ENCODE results near the gene CADM1. TPM values are rescaled to one million over a fixed set of nuclear protein-coding genes. Genes with fewer than 3 reads are reported as not detected.

The CADM1 gene
- total and polyA plus RNA-seq, 2 donors (not counting 3 experiments of a cell fraction or from before 2014, with no cell fraction given), result 0.52 to 2.6 TPM

GRCh38 chr11:115466122-115466521, 38.1 kb downstream of the CADM1 start:
- POLR2A ChIA-PET, result no interaction called here
- H4K20me1 ChIP-seq (replicated peaks; ENCODE audit: control insufficient read depth, extremely low read depth, insufficient read depth, low read length), result no peaks in the 10 kb centered on the region
- no peaks in the 10 kb centered on the region for H3K27me3 ChIP-seq (ENCODE audit: control insufficient read depth in 2 of 2, insufficient read depth in 2 of 2, low read length in 2 of 2)
- CTCF ChIA-PET, result no interaction called here
- H3K4me2 ChIP-seq (ENCODE audit: insufficient read depth, low read length), result no peak overlapping the region
- dilution Hi-C loops (cut with MboI; ENCODE audit: extremely low pct_ligation_motif_present, low sequenced_read_pairs) (no loop called here), intact Hi-C loops (cut with micrococcal nuclease) (no loop called here)
- H3K9ac ChIP-seq (replicated peaks; ENCODE audit: extremely low read depth, insufficient read depth, low read length), result no peak overlapping the region
- no peaks in the 10 kb centered on the region for H3K9me1 ChIP-seq (replicated peaks; ENCODE audit: control insufficient read depth, extremely low read depth, insufficient read depth, low read length)
- H2AFZ ChIP-seq (ENCODE audit: low read depth, low read length), result no peak overlapping the region
- FAIRE-seq (no peak), DNase-seq (ENCODE audit: low read depth, low spot score) (no peak)
- no peak overlapping the region for H3K4me3 ChIP-seq (replicated peaks in 1 of 3; ENCODE audit: insufficient read depth in 1 of 3, low read depth in 1 of 3, low read length in 3 of 3)
- H3K27ac ChIP-seq (ENCODE audit: insufficient read depth, low read depth, low read length), result no peak overlapping the region
- H3K9me3 ChIP-seq (replicated peaks; ENCODE audit: control insufficient read depth, insufficient read depth, low read length), result no peaks in the 10 kb centered on the region
- no peaks in the 10 kb centered on the region for H3K36me3 ChIP-seq (ENCODE audit: control insufficient read depth in 2 of 2, extremely low read depth in 1 of 2, insufficient read depth in 2 of 2, low read length in 2 of 2)
- BruUV-seq (replicated peaks), result no TSS peak
- H3K79me2 ChIP-seq (ENCODE audit: control insufficient read depth, insufficient read depth, low read length), result no peaks in the 10 kb centered on the region
- TF ChIP-seq MYC (IDR thresholded peaks at IDR 0.05; ENCODE audit: low read depth, low read length) (no peak), GATA2 (IDR thresholded peaks at IDR 0.05; ENCODE audit: insufficient read depth, insufficient read length, low read depth, low read length) (no peak), EZH2 (IDR thresholded peaks at IDR 0.05; ENCODE audit: borderline replicate concordance, low read depth, low read length, severe bottlenecking) (no peak), POLR2A (IDR thresholded peaks at IDR 0.05; ENCODE audit: low read depth, low read length) (no peak), POLR2AphosphoS5 (IDR thresholded peaks at IDR 0.05; ENCODE audit: insufficient read depth, low read depth, low read length) (no peak), MAX (IDR thresholded peaks at IDR 0.05; ENCODE audit: insufficient read depth, insufficient read length) (no peak), CTCF (IDR thresholded peaks at IDR 0.05; ENCODE audit: extremely low read depth in 1 of 2, insufficient read depth in 1 of 2, low read depth in 1 of 2, low read length in 2 of 2) (no peak), JUN (IDR thresholded peaks at IDR 0.05; ENCODE audit: borderline replicate concordance, insufficient read depth, insufficient read length, low read depth) (no peak), FOS (IDR thresholded peaks at IDR 0.05; ENCODE audit: borderline replicate concordance, insufficient read depth, low read length) (no peak)
- H3K4me1 ChIP-seq (ENCODE audit: control insufficient read depth, extremely low read depth, insufficient read depth, low read length), result no peaks in the 10 kb centered on the region
